ENCODE measurements around the gene C20orf204.
"Not testable (repeated sequence)": the region's sequence is repeated elsewhere in the genome, so short reads cannot be mapped to it uniquely, and the experiment has no call there.

Gene C20orf204

GRCh38 chr20:64084685-64085152 is 48.7 kb downstream of the C20orf204 start:
- DNase-seq: no peak

GRCh38 chr20:64086801-64087200 is 50.8 kb downstream of the C20orf204 start:
- no peak for DNase-seq

DNA sequence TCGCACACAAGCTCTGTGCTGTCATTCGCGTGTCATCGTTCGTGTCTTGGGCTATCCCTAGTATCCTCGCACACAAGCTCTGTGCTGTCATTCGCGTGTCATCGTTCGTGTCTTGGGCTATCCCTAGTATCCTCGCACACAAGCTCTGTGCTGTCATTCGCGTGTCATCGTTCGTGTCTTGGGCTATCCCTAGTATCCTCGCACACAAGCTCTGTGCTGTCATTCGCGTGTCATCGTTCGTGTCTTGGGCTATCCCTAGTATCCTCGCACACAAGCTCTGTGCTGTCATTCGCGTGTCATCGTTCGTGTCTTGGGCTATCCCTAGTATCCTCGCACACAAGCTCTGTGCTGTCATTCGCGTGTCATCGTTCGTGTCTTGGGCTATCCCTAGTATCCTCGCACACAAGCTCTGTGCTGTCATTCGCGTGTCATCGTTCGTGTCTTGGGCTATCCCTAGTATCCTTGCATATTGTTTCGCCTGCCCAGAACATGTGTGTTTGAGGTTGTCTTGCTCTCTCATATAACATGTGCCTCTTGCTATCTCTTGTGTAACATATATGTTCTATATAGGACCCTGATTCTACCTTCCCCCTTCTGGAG is 51.3 kb downstream of the C20orf204 start:
- DNase-seq: not testable (repeated sequence)

DNA sequence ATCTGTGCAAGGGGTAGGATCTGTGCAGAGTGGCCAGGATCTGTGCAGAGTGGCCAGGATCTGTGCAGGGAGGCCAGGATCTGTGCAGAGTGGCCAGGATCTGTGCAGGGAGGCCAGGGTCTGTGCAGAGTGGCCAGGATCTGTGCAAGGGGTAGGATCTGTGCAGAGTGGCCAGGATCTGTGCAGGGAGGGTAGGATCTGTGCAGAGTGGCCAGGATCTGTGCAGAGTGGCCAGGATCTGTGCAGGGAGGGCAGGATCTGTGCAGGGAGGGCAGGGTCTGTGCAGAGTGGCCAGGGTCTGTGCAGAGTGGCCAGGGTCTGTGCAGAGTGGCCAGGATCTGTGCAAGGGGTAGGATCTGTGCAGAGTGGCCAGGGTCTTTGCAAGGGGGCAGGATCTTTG is 52.6 kb downstream of the C20orf204 start:
- DNase-seq: not testable (repeated sequence)
